ENCODE measurements around the gene CACNA1G.

The CACNA1G gene

DNA sequence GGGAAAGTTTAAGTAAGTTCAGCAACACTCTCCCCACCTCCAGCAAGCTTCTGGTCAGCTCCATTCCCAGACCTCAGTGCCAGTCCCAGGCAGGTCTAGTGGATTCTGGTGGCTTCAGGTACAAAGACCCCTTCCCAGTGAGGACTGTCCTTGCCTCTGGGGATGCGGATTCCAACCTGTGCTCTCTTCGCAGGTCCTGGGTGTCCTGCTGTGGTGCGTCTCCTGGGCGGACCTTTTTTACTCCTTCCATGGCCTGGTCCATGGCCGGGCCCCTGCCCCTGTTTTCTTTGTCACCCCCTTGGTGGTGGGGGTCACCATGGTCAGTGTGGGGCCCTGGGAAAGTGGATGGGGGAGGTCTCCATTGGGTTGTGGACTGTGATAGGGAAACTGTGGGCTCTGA lies 96.0 kb downstream of the CACNA1G start:
- no peaks in the 10 kb centered on the region for H3K27me3 ChIP-seq (replicated peaks)
- in situ Hi-C loops (cut with HindIII; ENCODE audit: low pct_ligation_motif_present, low sequenced_read_pairs), result no loop called here
- TF ChIP-seq, protein P1, sequence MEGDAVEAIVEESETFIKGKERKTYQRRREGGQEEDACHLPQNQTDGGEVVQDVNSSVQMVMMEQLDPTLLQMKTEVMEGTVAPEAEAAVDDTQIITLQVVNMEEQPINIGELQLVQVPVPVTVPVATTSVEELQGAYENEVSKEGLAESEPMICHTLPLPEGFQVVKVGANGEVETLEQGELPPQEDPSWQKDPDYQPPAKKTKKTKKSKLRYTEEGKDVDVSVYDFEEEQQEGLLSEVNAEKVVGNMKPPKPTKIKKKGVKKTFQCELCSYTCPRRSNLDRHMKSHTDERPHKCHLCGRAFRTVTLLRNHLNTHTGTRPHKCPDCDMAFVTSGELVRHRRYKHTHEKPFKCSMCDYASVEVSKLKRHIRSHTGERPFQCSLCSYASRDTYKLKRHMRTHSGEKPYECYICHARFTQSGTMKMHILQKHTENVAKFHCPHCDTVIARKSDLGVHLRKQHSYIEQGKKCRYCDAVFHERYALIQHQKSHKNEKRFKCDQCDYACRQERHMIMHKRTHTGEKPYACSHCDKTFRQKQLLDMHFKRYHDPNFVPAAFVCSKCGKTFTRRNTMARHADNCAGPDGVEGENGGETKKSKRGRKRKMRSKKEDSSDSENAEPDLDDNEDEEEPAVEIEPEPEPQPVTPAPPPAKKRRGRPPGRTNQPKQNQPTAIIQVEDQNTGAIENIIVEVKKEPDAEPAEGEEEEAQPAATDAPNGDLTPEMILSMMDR (IDR thresholded peaks at IDR 0.05; ENCODE audit: low read depth, low read length, missing control alignments), result no peak
- no peak for DNase-seq
- no peak overlapping the region for H3K4me3 ChIP-seq (ENCODE audit: low read depth, low read length)
- no peak overlapping the region for H3K27ac ChIP-seq
- no peaks in the 10 kb centered on the region for H3K36me3 ChIP-seq (replicated peaks)

DNA sequence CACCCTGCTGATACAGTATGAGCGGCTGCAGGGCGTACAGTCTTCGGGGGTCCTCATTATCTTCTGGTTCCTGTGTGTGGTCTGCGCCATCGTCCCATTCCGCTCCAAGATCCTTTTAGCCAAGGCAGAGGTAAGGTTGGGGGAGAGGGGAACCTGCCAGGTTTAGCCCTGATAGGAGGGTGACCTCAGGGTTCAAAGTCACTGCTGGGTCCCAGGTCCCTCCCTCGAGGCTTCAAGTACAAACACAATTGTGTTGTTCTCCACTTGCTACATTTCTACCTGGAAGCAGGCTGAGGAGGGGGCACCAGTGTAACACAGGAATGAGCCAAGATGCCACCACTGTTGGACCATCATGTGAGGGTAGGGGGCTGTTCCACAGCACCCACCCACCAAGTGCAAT lies 96.5 kb downstream of the CACNA1G start:
- TF ChIP-seq, protein P1 (IDR thresholded peaks at IDR 0.05; ENCODE audit: low read depth, low read length, missing control alignments), result no peak
- no peak for DNase-seq
- in situ Hi-C loops (cut with HindIII; ENCODE audit: low pct_ligation_motif_present, low sequenced_read_pairs), result no loop called here

GRCh38 chr17:50657627-50658026 lies 97.1 kb downstream of the CACNA1G start:
- no peak for DNase-seq
- Histone ChIP-seq H3K27me3 (replicated peaks) (no peaks in the 10 kb centered on the region), H3K27ac (no peak overlapping the region), H3K36me3 (replicated peaks) (no peaks in the 10 kb centered on the region), H3K4me3 (ENCODE audit: low read depth, low read length) (no peak overlapping the region)
- in situ Hi-C loops (cut with HindIII; ENCODE audit: low pct_ligation_motif_present, low sequenced_read_pairs), result no loop called here
- TF ChIP-seq, protein P1 (IDR thresholded peaks at IDR 0.05; ENCODE audit: low read depth, low read length, missing control alignments), result no peak

More for the DNA sequence above, 96.5 kb downstream of the CACNA1G start:
- no peaks in the 10 kb centered on the region for H3K27me3 ChIP-seq (replicated peaks)
- H3K36me3 ChIP-seq (replicated peaks), result no peaks in the 10 kb centered on the region
- no peak overlapping the region for H3K4me3 ChIP-seq (ENCODE audit: low read depth, low read length)
- H3K27ac ChIP-seq, result no peak overlapping the region

DNA sequence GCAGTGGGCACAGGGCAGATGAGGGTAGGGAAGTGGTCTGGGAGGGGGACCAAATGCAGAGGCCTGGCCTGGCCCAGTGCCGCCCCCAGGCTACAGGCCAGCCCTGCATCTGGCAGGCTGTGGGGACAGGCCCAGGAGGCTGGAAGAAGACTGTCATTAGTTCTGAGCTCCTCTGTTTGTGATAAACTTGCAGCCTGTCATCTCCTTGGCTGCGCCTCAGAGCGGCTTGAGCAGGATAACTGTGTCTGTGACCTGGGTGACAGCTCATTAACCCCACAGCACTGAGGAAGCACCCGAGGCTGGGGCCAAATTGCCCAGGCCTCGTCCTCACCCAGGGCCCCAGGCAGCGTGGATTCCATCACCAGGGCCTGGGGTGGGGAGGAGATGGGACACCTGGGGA lies 98.1 kb downstream of the CACNA1G start:
- Histone ChIP-seq H3K27me3 (replicated peaks) (no peaks in the 10 kb centered on the region), H3K4me3 (ENCODE audit: low read depth, low read length) (no peak overlapping the region), H3K36me3 (replicated peaks) (no peaks in the 10 kb centered on the region), H3K27ac (no peak overlapping the region)
- TF ChIP-seq, protein P1 (IDR thresholded peaks at IDR 0.05; ENCODE audit: low read depth, low read length, missing control alignments), result no peak
- in situ Hi-C loops (cut with HindIII; ENCODE audit: low pct_ligation_motif_present, low sequenced_read_pairs), result no loop called here
- no peak for DNase-seq

- Histone ChIP-seq H3K27ac (no peak overlapping the region), H3K36me3 (replicated peaks) (no peaks in the 10 kb centered on the region), H3K4me3 (ENCODE audit: low read depth, low read length) (no peak overlapping the region), H3K27me3 (replicated peaks) (no peaks in the 10 kb centered on the region)
- TF ChIP-seq, protein P1 (IDR thresholded peaks at IDR 0.05; ENCODE audit: low read depth, low read length, missing control alignments), result no peak
- DNase-seq, result no peak
- in situ Hi-C loops (cut with HindIII; ENCODE audit: low pct_ligation_motif_present, low sequenced_read_pairs), result no loop called here
Observed at GRCh38 chr17:50659179-50659578, 98.7 kb downstream of the CACNA1G start.

All from brain microvascular endothelial cell (primary cell).